SK-N-SH (cell line): ENCODE measurements around the gene MAPK14.

ENCODE experiments used
- CHD2 ChIP-seq: fragments of 150-350 bp; IDR thresholded peaks from 2 replicates; pipeline ENCODE4 v1.6.1; 2018; ENCODE audit warnings: low read length; ENCODE audit not compliant: partially characterized antibody
- ELF1 ChIP-seq: IDR thresholded peaks from 2 replicates; pipeline ENCODE4 v1.4.0; 2012
- EZH2phosphoT487 ChIP-seq: fragments of 200-600 bp; sonication (generic); IDR thresholded peaks from 2 replicates; pipeline ENCODE4 v1.6.1; 2017; ENCODE audit warnings: low read depth, mixed run types, mild to moderate bottlenecking, antibody characterized with exemption, moderate library complexity, borderline replicate concordance
- GABPA ChIP-seq: IDR thresholded peaks from 2 replicates; pipeline ENCODE4 v1.4.0; 2012; ENCODE audit warnings: low read depth, mild to moderate bottlenecking
- NRF1 ChIP-seq: IDR thresholded peaks from 2 replicates; pipeline ENCODE4 v1.6.1; 2012; ENCODE audit warnings: low read depth, mild to moderate bottlenecking, low read length
- TAF1 ChIP-seq: IDR thresholded peaks from 2 replicates; pipeline ENCODE4 v1.6.1; 2012; ENCODE audit warnings: low read depth, mild to moderate bottlenecking, low read length, moderate library complexity, borderline replicate concordance
- YY1 ChIP-seq: IDR thresholded peaks from 2 replicates; pipeline ENCODE4 v1.4.0; 2012; ENCODE audit warnings: low read depth, mild to moderate bottlenecking
- TF ChIP-seq, protein P1 (sequence below): fragments of 200-600 bp; sonication (generic); IDR thresholded peaks from 2 replicates; pipeline ENCODE4 v1.6.1; 2017; ENCODE audit warnings: antibody characterized with exemption, mild to moderate bottlenecking, moderate library complexity
- TF ChIP-seq, protein P2 (sequence below): fragments of 150-350 bp; IDR thresholded peaks from 2 replicates; pipeline ENCODE4 v1.6.1; 2016; ENCODE audit warnings: mild to moderate bottlenecking, low read depth, low read length

DNA sequence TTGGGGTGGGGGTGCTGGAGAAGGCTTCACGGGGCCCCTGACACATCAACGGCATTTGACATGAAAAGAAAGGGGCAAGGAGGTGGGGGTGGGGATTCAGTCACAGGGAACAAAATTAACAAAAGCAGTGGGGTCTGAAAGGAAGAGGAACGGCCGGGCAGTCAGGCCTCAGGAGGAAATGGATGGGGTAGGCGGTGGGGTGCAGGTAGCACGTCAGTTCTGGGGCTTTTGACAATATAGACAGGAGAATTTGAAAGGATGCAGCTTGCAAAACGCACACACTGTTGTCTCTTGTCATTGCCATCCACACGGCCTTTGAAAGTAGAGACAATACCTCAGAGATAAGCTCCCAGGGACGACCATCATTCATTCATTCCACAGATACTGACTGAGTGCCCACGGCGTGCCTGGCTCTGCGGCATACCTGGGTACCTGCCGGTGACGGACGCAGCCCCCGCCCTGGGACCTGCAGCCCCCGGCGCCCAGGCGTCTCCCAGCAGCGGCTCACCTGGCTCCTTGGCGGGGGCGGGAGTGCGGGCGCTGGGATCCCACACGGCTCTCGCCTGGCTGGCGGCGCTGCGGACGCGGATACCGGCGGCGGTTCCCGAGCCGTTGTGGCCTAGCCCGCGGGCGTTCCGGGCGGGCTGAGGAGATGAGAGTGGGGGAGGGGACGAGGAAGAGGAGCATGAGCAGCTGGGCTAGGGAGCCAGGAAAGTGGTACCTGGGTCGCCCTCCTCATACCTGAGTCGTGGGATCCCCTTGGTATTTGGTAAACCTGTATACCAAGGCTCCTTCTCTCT, 3.4 kb upstream of the MAPK14 start, which contains the start of gene SLC26A8:
- TF ChIP-seq NRF1 (no peak), ELF1 (no peak), TAF1 (no peak), CHD2 (no peak), YY1 (no peak), GABPA (no peak), EZH2phosphoT487 (no peak)
- TF ChIP-seq, protein P1, sequence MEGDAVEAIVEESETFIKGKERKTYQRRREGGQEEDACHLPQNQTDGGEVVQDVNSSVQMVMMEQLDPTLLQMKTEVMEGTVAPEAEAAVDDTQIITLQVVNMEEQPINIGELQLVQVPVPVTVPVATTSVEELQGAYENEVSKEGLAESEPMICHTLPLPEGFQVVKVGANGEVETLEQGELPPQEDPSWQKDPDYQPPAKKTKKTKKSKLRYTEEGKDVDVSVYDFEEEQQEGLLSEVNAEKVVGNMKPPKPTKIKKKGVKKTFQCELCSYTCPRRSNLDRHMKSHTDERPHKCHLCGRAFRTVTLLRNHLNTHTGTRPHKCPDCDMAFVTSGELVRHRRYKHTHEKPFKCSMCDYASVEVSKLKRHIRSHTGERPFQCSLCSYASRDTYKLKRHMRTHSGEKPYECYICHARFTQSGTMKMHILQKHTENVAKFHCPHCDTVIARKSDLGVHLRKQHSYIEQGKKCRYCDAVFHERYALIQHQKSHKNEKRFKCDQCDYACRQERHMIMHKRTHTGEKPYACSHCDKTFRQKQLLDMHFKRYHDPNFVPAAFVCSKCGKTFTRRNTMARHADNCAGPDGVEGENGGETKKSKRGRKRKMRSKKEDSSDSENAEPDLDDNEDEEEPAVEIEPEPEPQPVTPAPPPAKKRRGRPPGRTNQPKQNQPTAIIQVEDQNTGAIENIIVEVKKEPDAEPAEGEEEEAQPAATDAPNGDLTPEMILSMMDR = no peak
- TF ChIP-seq, protein P2, sequence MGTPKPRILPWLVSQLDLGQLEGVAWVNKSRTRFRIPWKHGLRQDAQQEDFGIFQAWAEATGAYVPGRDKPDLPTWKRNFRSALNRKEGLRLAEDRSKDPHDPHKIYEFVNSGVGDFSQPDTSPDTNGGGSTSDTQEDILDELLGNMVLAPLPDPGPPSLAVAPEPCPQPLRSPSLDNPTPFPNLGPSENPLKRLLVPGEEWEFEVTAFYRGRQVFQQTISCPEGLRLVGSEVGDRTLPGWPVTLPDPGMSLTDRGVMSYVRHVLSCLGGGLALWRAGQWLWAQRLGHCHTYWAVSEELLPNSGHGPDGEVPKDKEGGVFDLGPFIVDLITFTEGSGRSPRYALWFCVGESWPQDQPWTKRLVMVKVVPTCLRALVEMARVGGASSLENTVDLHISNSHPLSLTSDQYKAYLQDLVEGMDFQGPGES = no peak
